HEK293 (cell line): ENCODE results near the gene SIL1.
A peak's percentile ranks its signal among the peaks of the same experiment; 100 is the strongest.

Experiments
- CTCF ChIA-PET: fragments of 350-600 bp; formaldehyde crosslinking; extraction: SDS; loops from one replicate; lab custom pipeline; 2021; ENCODE audit warnings: antibody characterized with exemption; lab: Yijun Ruan, JAX
- POLR2A ChIA-PET: fragments of 300-600 bp; formaldehyde crosslinking; extraction: SDS; loops from one replicate; lab custom pipeline; 2020; ENCODE audit warnings: antibody characterized with exemption, inconsistent platforms; lab: Yijun Ruan, JAX
- H3K27ac ChIP-seq: fragments of 200-500 bp; sonication (Bioruptor generic); 2 replicates; pipeline ENCODE4 v1.5.1; 2014; ENCODE audit warnings: low read depth, low read length, control low read depth, inconsistent platforms; ENCODE audit errors: extremely low read depth
- H3K36me3 ChIP-seq, 2 experiments: fragments of 200-500 bp in 1 of 2; sonication (Bioruptor generic) in 1 of 2; 1 replicate in 1 of 2; 2 replicates in 1 of 2; pipeline ENCODE4 v1.5.1; 2014 to 2017; ENCODE audit warnings: inconsistent platforms in 2 of 2, low read length in 2 of 2; ENCODE audit not compliant: control insufficient read depth in 2 of 2, insufficient read depth in 1 of 2
- H3K4me1 ChIP-seq: fragments of 200-500 bp; sonication (Bioruptor generic); 2 replicates; pipeline ENCODE4 v1.5.1; 2014; ENCODE audit warnings: mild to moderate bottlenecking, low read length, inconsistent platforms; ENCODE audit not compliant: control insufficient read depth, insufficient read depth
- H3K4me3 ChIP-seq: 2 replicates; pipeline ENCODE4 v1.5.1; 2011; ENCODE audit warnings: low read depth, mild to moderate bottlenecking, control low read depth, low read length, moderate library complexity
- H3K9me3 ChIP-seq: fragments of 200-500 bp; sonication (Bioruptor generic); 2 replicates; pipeline ENCODE4 v1.5.1; 2014; ENCODE audit warnings: low read depth, low read length, inconsistent platforms; ENCODE audit not compliant: control insufficient read depth, insufficient read depth
- EGR2 ChIP-seq: fragments of 450-650 bp; formaldehyde crosslinking; IDR thresholded peaks from 2 replicates; pipeline ENCODE4 v1.5.1; 2016; ENCODE audit warnings: low read depth, missing biosample characterization, missing genetic modification characterization
- FEZF1 ChIP-seq: fragments of 450-650 bp; formaldehyde crosslinking; IDR thresholded peaks from 2 replicates; pipeline ENCODE4 v1.5.1; 2016; ENCODE audit warnings: missing biosample characterization, missing genetic modification characterization
- KLF10 ChIP-seq: fragments of 450-650 bp; IDR thresholded peaks from 2 replicates; pipeline ENCODE4 v1.5.1; 2018; ENCODE audit warnings: missing biosample characterization, mild to moderate bottlenecking, missing genetic modification characterization
- MEIS1 ChIP-seq: sonication (generic); formaldehyde crosslinking; IDR thresholded peaks from 2 replicates; pipeline ENCODE4 v1.8.1; 2022; ENCODE audit warnings: missing genetic modification reagents, mild to moderate bottlenecking, borderline replicate concordance
- RBAK ChIP-seq: fragments of 450-650 bp; formaldehyde crosslinking; IDR thresholded peaks from 2 replicates; pipeline ENCODE4 v1.5.1; 2016; ENCODE audit warnings: missing biosample characterization, missing genetic modification characterization
- SP3 ChIP-seq: fragments of 450-650 bp; formaldehyde crosslinking; IDR thresholded peaks from 2 replicates; pipeline ENCODE4 v1.5.1; 2016; ENCODE audit warnings: missing biosample characterization, missing genetic modification characterization
- YY2 ChIP-seq: fragments of 450-650 bp; formaldehyde crosslinking; IDR thresholded peaks from 2 replicates; pipeline ENCODE4 v1.5.1; 2016; ENCODE audit warnings: missing biosample characterization, missing genetic modification characterization
- ZFHX2 ChIP-seq: fragments of 450-650 bp; formaldehyde crosslinking; conservative IDR thresholded peaks from 2 replicates; pipeline ENCODE4 v1.5.1; 2016; ENCODE audit warnings: missing biosample characterization, missing genetic modification characterization
- ZFP41 ChIP-seq: fragments of 450-650 bp; formaldehyde crosslinking; IDR thresholded peaks from 2 replicates; pipeline ENCODE4 v1.5.1; 2016; ENCODE audit warnings: missing biosample characterization, missing genetic modification characterization, borderline replicate concordance
- ZFP69B ChIP-seq: fragments of 450-650 bp; formaldehyde crosslinking; IDR thresholded peaks from 2 replicates; pipeline ENCODE4 v1.5.1; 2016; ENCODE audit warnings: missing biosample characterization, missing genetic modification characterization
- ZIC2 ChIP-seq: fragments of 450-650 bp; formaldehyde crosslinking; IDR thresholded peaks from 2 replicates; pipeline ENCODE4 v1.5.1; 2016; ENCODE audit warnings: missing biosample characterization, missing genetic modification characterization
- ZNF16 ChIP-seq: fragments of 450-650 bp; formaldehyde crosslinking; IDR thresholded peaks from 2 replicates; pipeline ENCODE4 v1.5.1; 2016; ENCODE audit warnings: low read depth, missing biosample characterization, missing genetic modification characterization
- ZNF223 ChIP-seq: fragments of 450-650 bp; formaldehyde crosslinking; IDR thresholded peaks from 2 replicates; pipeline ENCODE4 v1.5.1; 2016; ENCODE audit warnings: missing biosample characterization, missing genetic modification characterization
- ZNF350 ChIP-seq: fragments of 450-650 bp; formaldehyde crosslinking; IDR thresholded peaks from 2 replicates; pipeline ENCODE4 v1.5.0; 2017; ENCODE audit warnings: missing biosample characterization, mild to moderate bottlenecking, missing genetic modification characterization
- ZNF558 ChIP-seq: fragments of 450-650 bp; formaldehyde crosslinking; IDR thresholded peaks from 2 replicates; pipeline ENCODE4 v1.5.1; 2016; ENCODE audit warnings: missing biosample characterization, missing genetic modification characterization
- ZNF571 ChIP-seq: fragments of 450-650 bp; formaldehyde crosslinking; IDR thresholded peaks from 2 replicates; pipeline ENCODE4 v1.5.0; 2017; ENCODE audit warnings: missing biosample characterization, missing genetic modification characterization
- ZNF76 ChIP-seq: fragments of 450-650 bp; formaldehyde crosslinking; IDR thresholded peaks from 2 replicates; pipeline ENCODE4; 2016; ENCODE audit warnings: low read depth, missing biosample characterization, missing genetic modification characterization, borderline replicate concordance
- ZNF785 ChIP-seq: fragments of 450-650 bp; formaldehyde crosslinking; IDR thresholded peaks from 2 replicates; pipeline ENCODE4 v1.5.1; 2016; ENCODE audit warnings: missing biosample characterization, missing genetic modification characterization
- ZXDB ChIP-seq: fragments of 450-650 bp; formaldehyde crosslinking; IDR thresholded peaks from 2 replicates; pipeline ENCODE4 v1.5.1; 2016; ENCODE audit warnings: missing biosample characterization, missing genetic modification characterization
- TF ChIP-seq, protein P1 (sequence below): sonication (generic); formaldehyde crosslinking; IDR thresholded peaks from 2 replicates; pipeline ENCODE4 v1.8.1; 2022; ENCODE audit warnings: mild to moderate bottlenecking, moderate library complexity, missing genetic modification reagents
- TF ChIP-seq, protein P2 (sequence below): fragments of 450-650 bp; formaldehyde crosslinking; IDR thresholded peaks from 2 replicates; pipeline ENCODE4 v1.5.1; 2016; ENCODE audit warnings: missing biosample characterization, missing genetic modification characterization
- TF ChIP-seq, protein P3 (sequence below): fragments of 450-650 bp; formaldehyde crosslinking; IDR thresholded peaks from 2 replicates; pipeline ENCODE4 v1.5.1; 2016; ENCODE audit warnings: missing biosample characterization, missing genetic modification characterization
- TF ChIP-seq, protein P4 (sequence below): fragments of 450-650 bp; formaldehyde crosslinking; IDR thresholded peaks from 2 replicates; pipeline ENCODE4 v1.5.1; 2016; ENCODE audit warnings: missing biosample characterization, missing genetic modification characterization

Gene SIL1

DNA sequence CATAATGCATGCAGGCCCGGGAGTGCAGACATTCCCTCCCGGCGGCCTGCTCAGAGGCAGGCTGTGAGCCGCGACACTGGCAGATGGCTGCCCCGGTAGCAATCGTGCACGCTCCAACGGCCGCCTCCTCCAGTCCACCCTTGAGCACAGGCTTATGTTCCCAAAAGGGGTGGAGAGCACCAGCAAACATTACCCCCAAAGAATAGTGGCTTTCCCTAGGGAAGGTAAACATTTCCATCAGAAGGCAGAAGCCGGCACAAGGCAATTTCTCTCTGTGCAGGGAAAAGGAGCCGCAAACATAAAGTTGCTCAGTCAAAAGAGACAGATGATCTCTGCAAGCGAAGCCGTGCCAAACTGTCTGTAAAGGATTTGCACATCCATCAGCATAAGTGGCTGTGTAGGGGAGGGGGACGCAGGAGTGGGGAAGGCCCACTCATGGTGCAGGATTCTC is 92.5 kb downstream of the SIL1 start:
- ChIA-PET CTCF (no interaction called here), POLR2A (no interaction called here)

DNA sequence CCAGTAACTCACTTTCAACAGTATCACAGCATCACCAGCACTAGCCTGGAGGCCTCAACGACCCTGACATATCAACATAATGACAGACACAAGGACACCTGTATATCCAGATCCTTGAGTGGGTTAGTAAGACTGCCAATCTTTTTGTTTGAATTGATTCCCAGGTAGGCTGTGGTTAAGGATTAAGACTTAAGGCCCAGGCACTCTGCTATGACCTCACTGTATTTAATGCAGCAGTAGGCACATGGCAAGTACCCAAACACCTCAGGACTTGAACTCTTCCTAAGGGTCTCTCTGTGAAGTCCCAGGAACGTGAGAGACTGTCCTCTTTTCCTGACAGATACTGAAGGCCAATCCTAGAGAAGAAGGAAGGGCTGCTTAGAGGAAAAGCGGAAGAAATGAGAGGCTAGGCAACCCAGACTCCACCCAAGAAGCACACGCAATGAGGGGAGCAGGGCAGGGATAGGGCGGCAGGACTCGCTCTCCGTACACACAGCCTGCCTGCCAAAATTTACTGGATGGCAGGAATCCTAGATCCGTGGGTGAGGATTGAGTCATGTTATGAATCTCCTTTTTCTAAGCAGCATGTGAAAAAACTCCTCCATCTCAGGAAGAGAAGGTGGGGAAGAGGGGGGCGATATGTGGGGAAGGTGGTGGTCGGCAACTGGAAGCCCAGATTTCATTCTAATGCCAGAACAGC is 93.4 kb downstream of the SIL1 start:
- TF ChIP-seq ZFHX2 (tag by site-specific recombination), result peak; percentile 80
- peak; percentile 57 for TF ChIP-seq EGR2 (tag by site-specific recombination)
- TF ChIP-seq YY2 (tag by site-specific recombination), result no peak
- H3K27ac ChIP-seq, result no peak overlapping the region
- H3K36me3 ChIP-seq, result no peaks in the 10 kb centered on the region
- CTCF ChIA-PET, result no interaction called here
- POLR2A ChIA-PET, result no interaction called here
- no peak overlapping the region for H3K4me3 ChIP-seq
- H3K9me3 ChIP-seq, result no peaks in the 10 kb centered on the region
- H3K4me1 ChIP-seq, result no peaks in the 10 kb centered on the region

More for the DNA sequence above, 92.5 kb downstream of the SIL1 start:
- no peak for TF ChIP-seq RBAK (tag by site-specific recombination)
- TF ChIP-seq FEZF1 (tag by site-specific recombination), result peak; percentile 42; the same call in 1 of the 2 replicates
- H3K36me3 ChIP-seq, result no peaks in the 10 kb centered on the region
- no peaks in the 10 kb centered on the region for H3K9me3 ChIP-seq
- no peak overlapping the region for H3K27ac ChIP-seq
- H3K4me1 ChIP-seq, result no peaks in the 10 kb centered on the region
- no peak overlapping the region for H3K4me3 ChIP-seq

DNA sequence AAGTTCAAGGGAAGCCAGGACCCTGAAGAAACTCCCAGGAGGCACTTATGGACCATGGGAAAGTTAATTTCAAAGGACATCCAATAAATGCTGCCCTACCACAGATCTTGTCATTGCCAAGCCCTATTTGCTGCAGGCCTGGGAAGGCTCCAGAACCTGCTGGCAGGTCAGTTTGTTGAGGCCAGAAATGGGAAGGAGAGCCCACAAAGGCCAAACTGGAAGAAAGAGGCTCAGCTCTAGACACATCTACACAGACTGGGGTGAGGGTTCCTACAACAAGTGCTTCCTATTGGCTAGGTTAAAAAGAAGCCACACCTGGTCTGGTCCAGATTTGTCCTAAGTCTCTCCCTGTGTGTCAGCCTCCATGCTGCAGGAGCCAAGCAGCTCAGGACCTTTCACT is 94.4 kb downstream of the SIL1 start:
- no peaks in the 10 kb centered on the region for H3K4me1 ChIP-seq
- POLR2A ChIA-PET, result no interaction called here
- H3K4me3 ChIP-seq, result no peak overlapping the region
- no peaks in the 10 kb centered on the region for H3K36me3 ChIP-seq
- no peaks in the 10 kb centered on the region for H3K9me3 ChIP-seq
- no peak overlapping the region for H3K27ac ChIP-seq
- CTCF ChIA-PET, result no interaction called here
- TF ChIP-seq, protein P1, sequence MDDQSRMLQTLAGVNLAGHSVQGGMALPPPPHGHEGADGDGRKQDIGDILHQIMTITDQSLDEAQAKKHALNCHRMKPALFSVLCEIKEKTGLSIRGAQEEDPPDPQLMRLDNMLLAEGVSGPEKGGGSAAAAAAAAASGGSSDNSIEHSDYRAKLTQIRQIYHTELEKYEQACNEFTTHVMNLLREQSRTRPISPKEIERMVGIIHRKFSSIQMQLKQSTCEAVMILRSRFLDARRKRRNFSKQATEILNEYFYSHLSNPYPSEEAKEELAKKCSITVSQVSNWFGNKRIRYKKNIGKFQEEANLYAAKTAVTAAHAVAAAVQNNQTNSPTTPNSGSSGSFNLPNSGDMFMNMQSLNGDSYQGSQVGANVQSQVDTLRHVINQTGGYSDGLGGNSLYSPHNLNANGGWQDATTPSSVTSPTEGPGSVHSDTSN (CRISPR knock-in tag), result no peak
- TF ChIP-seq, protein P2, sequence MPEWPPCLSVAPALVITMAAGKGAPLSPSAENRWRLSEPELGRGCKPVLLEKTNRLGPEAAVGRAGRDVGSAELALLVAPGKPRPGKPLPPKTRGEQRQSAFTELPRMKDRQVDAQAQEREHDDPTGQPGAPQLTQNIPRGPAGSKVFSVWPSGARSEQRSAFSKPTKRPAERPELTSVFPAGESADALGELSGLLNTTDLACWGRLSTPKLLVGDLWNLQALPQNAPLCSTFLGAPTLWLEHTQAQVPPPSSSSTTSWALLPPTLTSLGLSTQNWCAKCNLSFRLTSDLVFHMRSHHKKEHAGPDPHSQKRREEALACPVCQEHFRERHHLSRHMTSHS (tag by site-specific recombination), result no peak
- no peak for TF ChIP-seq KLF10 (tag by site-specific recombination)
- TF ChIP-seq, protein P3, sequence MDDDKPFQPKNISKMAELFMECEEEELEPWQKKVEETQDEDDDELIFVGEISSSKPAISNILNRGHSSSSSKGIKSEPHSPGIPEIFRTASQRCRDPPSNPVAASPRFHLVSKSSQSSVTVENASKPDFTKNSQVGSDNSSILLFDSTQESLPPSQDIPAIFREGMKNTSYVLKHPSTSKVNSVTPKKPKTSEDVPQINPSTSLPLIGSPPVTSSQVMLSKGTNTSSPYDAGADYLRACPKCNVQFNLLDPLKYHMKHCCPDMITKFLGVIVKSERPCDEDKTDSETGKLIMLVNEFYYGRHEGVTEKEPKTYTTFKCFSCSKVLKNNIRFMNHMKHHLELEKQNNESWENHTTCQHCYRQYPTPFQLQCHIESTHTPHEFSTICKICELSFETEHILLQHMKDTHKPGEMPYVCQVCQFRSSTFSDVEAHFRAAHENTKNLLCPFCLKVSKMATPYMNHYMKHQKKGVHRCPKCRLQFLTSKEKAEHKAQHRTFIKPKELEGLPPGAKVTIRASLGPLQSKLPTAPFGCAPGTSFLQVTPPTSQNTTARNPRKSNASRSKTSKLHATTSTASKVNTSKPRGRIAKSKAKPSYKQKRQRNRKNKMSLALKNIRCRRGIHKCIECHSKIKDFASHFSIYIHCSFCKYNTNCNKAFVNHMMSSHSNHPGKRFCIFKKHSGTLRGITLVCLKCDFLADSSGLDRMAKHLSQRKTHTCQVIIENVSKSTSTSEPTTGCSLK, result no peak
- no peak for TF ChIP-seq MEIS1
- no peak for TF ChIP-seq ZFP41
- no peak for TF ChIP-seq ZFP69B (tag by site-specific recombination)
- no peak for TF ChIP-seq ZNF16
- no peak for TF ChIP-seq SP3
- no peak for TF ChIP-seq ZIC2 (tag by site-specific recombination)
- no peak for TF ChIP-seq ZNF223 (tag by site-specific recombination)
- TF ChIP-seq ZNF558 (tag by site-specific recombination), result no peak
- TF ChIP-seq ZNF571 (tag by site-specific recombination), result no peak
- TF ChIP-seq, protein P4, sequence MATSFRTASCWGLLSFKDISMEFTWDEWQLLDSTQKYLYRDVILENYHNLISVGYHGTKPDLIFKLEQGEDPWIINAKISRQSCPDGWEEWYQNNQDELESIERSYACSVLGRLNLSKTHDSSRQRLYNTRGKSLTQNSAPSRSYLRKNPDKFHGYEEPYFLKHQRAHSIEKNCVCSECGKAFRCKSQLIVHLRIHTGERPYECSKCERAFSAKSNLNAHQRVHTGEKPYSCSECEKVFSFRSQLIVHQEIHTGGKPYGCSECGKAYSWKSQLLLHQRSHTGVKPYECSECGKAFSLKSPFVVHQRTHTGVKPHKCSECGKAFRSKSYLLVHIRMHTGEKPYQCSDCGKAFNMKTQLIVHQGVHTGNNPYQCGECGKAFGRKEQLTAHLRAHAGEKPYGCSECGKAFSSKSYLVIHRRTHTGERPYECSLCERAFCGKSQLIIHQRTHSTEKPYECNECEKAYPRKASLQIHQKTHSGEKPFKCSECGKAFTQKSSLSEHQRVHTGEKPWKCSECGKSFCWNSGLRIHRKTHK, result no peak
- no peak for TF ChIP-seq ZNF350 (tag by site-specific recombination)
- TF ChIP-seq ZNF785 (tag by site-specific recombination), result no peak
- TF ChIP-seq ZNF76 (tag by site-specific recombination), result no peak
- TF ChIP-seq ZXDB, result no peak
- TF ChIP-seq, all 188 proteins: peak for 0
